Hepatocyte (in vitro differentiated cells): Measurements from ENCODE around the gene GPAT2. TPM values are rescaled to one million over a fixed set of nuclear protein-coding genes. Genes with fewer than 3 reads are reported as not detected.
"Not testable (repeated sequence)": the region's sequence is repeated elsewhere in the genome, so short reads cannot be mapped to it uniquely, and the experiment has no call there.

Source experiments
- DNase-seq: peaks from one replicate; pipeline ENCODE4 v3.0.0-alpha.2; 2016; ENCODE audit warnings: low spot score
- H2AFZ ChIP-seq: fragments of 200-600 bp; sonication (generic); 2 replicates; pipeline ENCODE4 v1.6.0; 2016; ENCODE audit warnings: antibody characterized with exemption, mild to moderate bottlenecking
- H3K27ac ChIP-seq: fragments of 200-600 bp; sonication (generic); 2 replicates; pipeline ENCODE4 v1.5.1; 2016; ENCODE audit warnings: mild to moderate bottlenecking
- H3K27me3 ChIP-seq: fragments of 200-600 bp; sonication (generic); 2 replicates; pipeline ENCODE4 v1.6.1; 2016
- H3K36me3 ChIP-seq: fragments of 200-600 bp; sonication (generic); replicated peaks from 2 replicates; pipeline ENCODE4 v1.5.1; 2016; ENCODE audit warnings: low read depth; ENCODE audit not compliant: insufficient read depth
- H3K4me1 ChIP-seq: fragments of 200-600 bp; sonication (generic); 2 replicates; pipeline ENCODE4 v1.5.1; 2016; ENCODE audit warnings: mild to moderate bottlenecking, moderate library complexity; ENCODE audit not compliant: insufficient read depth
- H3K4me2 ChIP-seq: fragments of 200-600 bp; sonication (generic); 2 replicates; pipeline ENCODE4 v1.6.0; 2016
- H3K4me3 ChIP-seq: fragments of 200-600 bp; sonication (generic); 2 replicates; pipeline ENCODE4 v1.5.1; 2016; ENCODE audit warnings: mild to moderate bottlenecking
- H3K79me2 ChIP-seq: fragments of 200-600 bp; sonication (generic); 2 replicates; pipeline ENCODE4 v1.6.0; 2017; ENCODE audit warnings: mild to moderate bottlenecking
- H3K9me2 ChIP-seq: fragments of 200-600 bp; sonication (generic); replicated peaks from 2 replicates; pipeline ENCODE4 v1.6.0; 2017; ENCODE audit warnings: mild to moderate bottlenecking; ENCODE audit not compliant: insufficient read depth
- H3K9me3 ChIP-seq: fragments of 200-600 bp; sonication (generic); 2 replicates; pipeline ENCODE4 v1.5.1; 2016; ENCODE audit warnings: low read depth, mild to moderate bottlenecking
- H4K20me1 ChIP-seq: fragments of 200-600 bp; sonication (generic); 2 replicates; pipeline ENCODE4 v1.6.0; 2016; ENCODE audit warnings: mild to moderate bottlenecking; ENCODE audit not compliant: insufficient read depth, poor library complexity, severe bottlenecking
- CTCF ChIP-seq: fragments of 200-600 bp; sonication (generic); IDR thresholded peaks from 2 replicates; pipeline ENCODE4 v1.5.1; 2016; ENCODE audit warnings: antibody characterized with exemption, mild to moderate bottlenecking; ENCODE audit not compliant: poor library complexity
- EZH2 ChIP-seq: fragments of 200-600 bp; sonication (generic); IDR thresholded peaks from 2 replicates; pipeline ENCODE4 v1.6.1; 2016; ENCODE audit warnings: antibody characterized with exemption, mild to moderate bottlenecking, borderline replicate concordance
- EZH2phosphoT487 ChIP-seq: fragments of 200-600 bp; sonication (generic); IDR thresholded peaks from one replicate; pipeline ENCODE4 v1.6.1; 2018; ENCODE audit warnings: antibody characterized with exemption, mild to moderate bottlenecking, low read depth, moderate library complexity; ENCODE audit not compliant: unreplicated experiment, severe bottlenecking
- WGBS: methylation state at CpG from one replicate; pipeline ENCODE4 v1.1.6; 2016; ENCODE audit warnings: low lambda C conversion rate; ENCODE audit errors: missing lambda C conversion rate; 5-methylcytosine and 5-hydroxymethylcytosine counted together
- polyA plus RNA-seq: library from polyadenylated mRNA; unstranded; fragments of >200 nt; fragmentation: Nextera tagmentation; extraction: Ambion mirVana; gene quantifications from 2 replicates; pipeline ENCODE4 v1.2.1, GENCODE V29; 2016
- total RNA-seq: library from RNA; depleted of rRNA; stranded (reverse); fragments of >200 nt; gene quantifications from 2 replicates; pipeline ENCODE4 v1.2.3, GENCODE V29; 2014

GPAT2 gene, protein sequence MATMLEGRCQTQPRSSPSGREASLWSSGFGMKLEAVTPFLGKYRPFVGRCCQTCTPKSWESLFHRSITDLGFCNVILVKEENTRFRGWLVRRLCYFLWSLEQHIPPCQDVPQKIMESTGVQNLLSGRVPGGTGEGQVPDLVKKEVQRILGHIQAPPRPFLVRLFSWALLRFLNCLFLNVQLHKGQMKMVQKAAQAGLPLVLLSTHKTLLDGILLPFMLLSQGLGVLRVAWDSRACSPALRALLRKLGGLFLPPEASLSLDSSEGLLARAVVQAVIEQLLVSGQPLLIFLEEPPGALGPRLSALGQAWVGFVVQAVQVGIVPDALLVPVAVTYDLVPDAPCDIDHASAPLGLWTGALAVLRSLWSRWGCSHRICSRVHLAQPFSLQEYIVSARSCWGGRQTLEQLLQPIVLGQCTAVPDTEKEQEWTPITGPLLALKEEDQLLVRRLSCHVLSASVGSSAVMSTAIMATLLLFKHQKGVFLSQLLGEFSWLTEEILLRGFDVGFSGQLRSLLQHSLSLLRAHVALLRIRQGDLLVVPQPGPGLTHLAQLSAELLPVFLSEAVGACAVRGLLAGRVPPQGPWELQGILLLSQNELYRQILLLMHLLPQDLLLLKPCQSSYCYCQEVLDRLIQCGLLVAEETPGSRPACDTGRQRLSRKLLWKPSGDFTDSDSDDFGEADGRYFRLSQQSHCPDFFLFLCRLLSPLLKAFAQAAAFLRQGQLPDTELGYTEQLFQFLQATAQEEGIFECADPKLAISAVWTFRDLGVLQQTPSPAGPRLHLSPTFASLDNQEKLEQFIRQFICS
- total RNA-seq, result not detected in 2 replicates
- polyA plus RNA-seq, result 0.29 and 0.31 TPM in 2 replicates

GRCh38 chr2:96034792-96035191 lies at the start of gene GPAT2:
Gene GPAT2, minus strand, starts transcription at chr2:96034916. Its CDS starts 2,557 bp downstream, at chr2:96032359.
- not testable (repeated sequence) for H3K27ac ChIP-seq, H3K36me3 ChIP-seq, H3K9me3 ChIP-seq, H3K4me2 ChIP-seq, H3K9me2 ChIP-seq, H3K4me1 ChIP-seq, H4K20me1 ChIP-seq, H3K4me3 ChIP-seq, DNase-seq, H3K27me3 ChIP-seq, H2AFZ ChIP-seq, H3K79me2 ChIP-seq
- no CpG with 5 or more reads among the region's 34 CpGs for WGBS

- DNase-seq, result no peak
- 88% methylated on average over 22 of the region's 22 CpGs for WGBS
- TF ChIP-seq EZH2phosphoT487 (no peak), CTCF (no peak), EZH2 (no peak)
These were observed 49.5 kb upstream of the GPAT2 start for GRCh38 chr2:96083989-96084857.

DNA sequence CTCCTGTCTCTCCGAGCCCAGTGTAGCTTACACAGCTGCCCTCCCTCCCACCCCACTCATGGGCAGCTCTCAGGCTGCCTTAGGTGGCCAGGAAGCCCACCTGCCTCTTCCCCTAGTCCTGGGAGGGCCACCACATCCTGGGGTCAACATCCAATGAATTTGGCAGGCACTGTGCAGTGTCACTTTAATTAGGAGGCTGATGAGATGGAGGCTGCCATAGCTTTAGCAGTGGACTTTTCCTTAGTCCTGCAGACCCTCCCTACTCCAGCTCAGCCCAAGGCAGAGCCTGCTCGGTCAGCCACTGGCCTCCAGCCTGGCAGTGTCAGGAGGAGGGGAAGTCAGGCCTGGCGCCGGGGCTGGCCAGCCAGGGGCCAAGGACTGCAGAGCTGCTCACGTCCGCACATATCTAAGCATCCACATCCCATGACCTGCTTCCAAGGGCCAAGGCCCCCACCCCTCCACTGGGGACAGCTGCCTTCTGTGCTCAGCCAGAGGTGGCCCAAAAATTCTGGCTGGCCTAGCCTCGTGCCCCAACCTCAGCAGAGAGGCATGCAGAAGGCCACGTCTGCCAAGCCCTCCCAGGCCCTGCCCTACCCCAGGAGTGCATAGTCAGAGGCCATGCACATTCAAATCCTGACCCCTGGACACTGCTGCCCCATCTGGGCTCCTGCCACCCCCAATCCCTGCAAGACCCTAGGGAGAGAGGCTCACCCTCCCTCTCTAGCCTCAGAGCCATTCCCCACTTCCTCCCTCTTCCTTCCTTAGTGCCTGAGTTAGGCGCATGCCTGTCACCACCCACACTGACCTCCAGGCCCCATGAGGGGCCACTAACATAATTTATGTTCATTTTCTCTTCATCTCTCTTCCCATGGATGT lies 48.6 kb upstream of the GPAT2 start:
- 88% methylated on average over 9 of the region's 9 CpGs for WGBS
- Histone ChIP-seq H3K79me2 (no peaks in the 10 kb centered on the region), H2AFZ (no peak overlapping the region), H3K9me2 (no peaks in the 10 kb centered on the region), H3K36me3 (no peaks in the 10 kb centered on the region), H3K27me3 (no peaks in the 10 kb centered on the region), H3K9me3 (no peaks in the 10 kb centered on the region), H3K4me2 (no peak overlapping the region), H4K20me1 (no peaks in the 10 kb centered on the region), H3K27ac (no peak overlapping the region), H3K4me1 (no peaks in the 10 kb centered on the region), H3K4me3 (no peak overlapping the region)
- TF ChIP-seq EZH2phosphoT487 (no peak), CTCF (no peak), EZH2 (no peak)
- DNase-seq, result no peak

More at GRCh38 chr2:96083989-96084857, 49.5 kb upstream of the GPAT2 start:
- Histone ChIP-seq H2AFZ (no peak overlapping the region), H3K79me2 (no peaks in the 10 kb centered on the region), H3K9me3 (no peaks in the 10 kb centered on the region), H3K27ac (no peak overlapping the region), H3K4me2 (no peak overlapping the region), H3K4me3 (no peak overlapping the region), H3K27me3 (no peaks in the 10 kb centered on the region), H4K20me1 (no peaks in the 10 kb centered on the region), H3K9me2 (no peaks in the 10 kb centered on the region), H3K36me3 (no peaks in the 10 kb centered on the region), H3K4me1 (no peaks in the 10 kb centered on the region)
